GM12878 (cell line): ENCODE measurements around the gene TNFSF11. TPM values are rescaled to one million over a fixed set of nuclear protein-coding genes. Genes with fewer than 3 reads are reported as not detected.

Experiments used
- ASH2L ChIP-seq: fragments of 300-600, 200-600 bp; sonication (generic); IDR thresholded peaks from 2 replicates; pipeline ENCODE4 v1.6.1; 2017; ENCODE audit warnings: low read depth, mild to moderate bottlenecking, borderline replicate concordance
- FOS ChIP-seq: IDR thresholded peaks from 3 replicates; pipeline ENCODE4 v1.6.1; 2011; ENCODE audit warnings: borderline replicate concordance; ENCODE audit not compliant: insufficient read length; ENCODE audit errors: extremely low read depth
- MXI1 ChIP-seq: fragments of 150-350 bp; IDR thresholded peaks from 2 replicates; pipeline ENCODE4 v1.6.1; 2011; ENCODE audit warnings: low read depth, mild to moderate bottlenecking, inconsistent platforms, low read length, improper control_type of control experiment
- RAD51 ChIP-seq: fragments of 450-650 bp; IDR thresholded peaks from 2 replicates; pipeline ENCODE4 v1.6.1; 2016; ENCODE audit warnings: moderate library complexity, mild to moderate bottlenecking, inconsistent platforms
- TCF7 ChIP-seq: IDR thresholded peaks from 2 replicates; pipeline ENCODE4 v1.6.1; 2014; ENCODE audit warnings: antibody characterized with exemption, borderline replicate concordance
- ZNF217 ChIP-seq: fragments of 450-650 bp; IDR thresholded peaks from 2 replicates; pipeline ENCODE4 v1.6.1; 2017; ENCODE audit warnings: antibody characterized with exemption, mild to moderate bottlenecking
- ZNF384 ChIP-seq: IDR thresholded peaks from 2 replicates; pipeline ENCODE4 v1.6.1; 2012; ENCODE audit warnings: low read depth, mild to moderate bottlenecking, low read length, improper control_type of control experiment, borderline replicate concordance
- ZNF622 ChIP-seq: fragments of 450-650 bp; IDR thresholded peaks from 2 replicates; pipeline ENCODE4 v1.6.1; 2017; ENCODE audit warnings: mild to moderate bottlenecking, inconsistent platforms
- polyA plus RNA-seq, 11 experiments: library from polyadenylated mRNA; depleted of rRNA in 4 of 11; unstranded in 6 of 11; stranded (reverse) in 5 of 11; fragments of >200 nt; fragmentation: Nextera tagmentation in 4 of 11; fragmentation: Illumina TruSeq in 1 of 11; extraction: Ambion mirVana in 4 of 11; extraction: Trizol in 1 of 11; gene quantifications; 1 replicate in 1 of 11; 2 replicates in 10 of 11; pipeline versions ENCODE4 v1.2.1 to v1.2.3, GENCODE V29; 2011 to 2016; ENCODE audit warnings: inconsistent platforms in 2 of 11, missing spikeins in 2 of 11, low read depth in 1 of 11
- total RNA-seq, 4 experiments: library from RNA; depleted of rRNA in 3 of 4; stranded (reverse); fragments of >200 nt in 3 of 4; fragmentation: Illumina TruSeq in 1 of 4; extraction: Trizol in 1 of 4; gene quantifications; 2 replicates each; pipeline versions ENCODE4 v1.2.1 to v1.2.3, GENCODE V29; 2013 to 2021
- TF ChIP-seq, protein P1 (sequence below): IDR thresholded peaks from 2 replicates; pipeline ENCODE4 v1.6.1; 2011; ENCODE audit warnings: borderline replicate concordance, low read depth, mild to moderate bottlenecking, moderate library complexity, low read length; ENCODE audit not compliant: insufficient read depth, poor library complexity, severe bottlenecking
- TF ChIP-seq, protein P2 (sequence below): IDR thresholded peaks from 2 replicates; pipeline ENCODE4 v1.6.1; 2012; ENCODE audit warnings: low read depth, low read length, improper control_type of control experiment
- TF ChIP-seq, protein P3 (sequence below): fragments of 450-650 bp; IDR thresholded peaks from 2 replicates; pipeline ENCODE4 v1.6.1; 2017; ENCODE audit warnings: low read depth, mild to moderate bottlenecking, moderate library complexity
- TF ChIP-seq, protein P4 (sequence below): fragments of 450-650 bp; IDR thresholded peaks from 2 replicates; pipeline ENCODE4 v1.6.1; 2018; ENCODE audit warnings: borderline replicate concordance, mild to moderate bottlenecking; ENCODE audit not compliant: partially characterized antibody
- TF ChIP-seq, protein P5 (sequence below): fragments of 450-650 bp; IDR thresholded peaks from 2 replicates; pipeline ENCODE4 v1.6.1; 2018; ENCODE audit warnings: mild to moderate bottlenecking, low read depth, moderate library complexity; ENCODE audit not compliant: partially characterized antibody

Gene TNFSF11
- total and polyA plus RNA-seq, 10 of the 15 experiments (the other 5 are each of a cell fraction or from before 2014, with no cell fraction given): 0.86 to 14.8 (median 10.0) TPM

DNA sequence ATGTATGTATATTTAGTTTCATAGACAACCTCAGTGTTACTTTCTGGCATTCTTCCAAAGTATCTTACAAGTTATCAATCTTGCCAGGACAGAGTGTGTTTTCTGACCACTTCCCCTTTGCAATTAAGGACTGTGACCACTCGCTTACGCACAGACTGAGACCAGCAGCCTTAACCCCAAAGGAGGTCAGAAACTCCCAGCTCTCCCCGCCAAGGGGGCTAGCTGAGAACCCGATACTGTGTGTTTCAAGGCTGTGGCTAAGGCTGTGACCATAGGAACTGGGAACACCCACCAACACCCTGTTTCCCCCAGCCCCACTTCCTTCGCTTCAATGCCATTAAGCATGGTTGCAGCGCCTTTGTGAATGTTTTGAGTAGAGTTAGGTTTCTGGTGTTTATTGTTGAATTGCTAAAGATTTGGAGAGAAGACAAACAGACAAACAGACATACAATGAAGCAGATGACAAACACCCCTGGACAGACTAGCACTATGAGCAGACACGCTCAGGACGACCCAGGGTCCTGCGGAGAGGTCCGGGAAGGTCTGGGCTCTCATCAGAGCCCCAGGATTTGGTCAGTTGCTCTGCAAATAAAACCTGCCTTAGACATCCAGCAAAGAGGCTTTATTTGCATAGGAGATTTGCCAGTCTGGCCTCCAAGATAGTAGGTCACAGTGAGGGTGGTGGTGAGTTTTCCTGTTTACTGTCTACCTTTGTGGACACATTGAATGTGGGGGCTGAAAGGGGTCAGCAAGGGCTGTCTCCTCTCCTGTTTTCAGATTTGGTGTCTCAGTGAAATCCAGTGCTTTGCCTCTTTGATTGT lies 25.0 kb upstream of the TNFSF11 start (continued):
- no peak for TF ChIP-seq ASH2L
- no peak for TF ChIP-seq ZNF622
- TF ChIP-seq FOS: no peak
- TF ChIP-seq RAD51: no peak
- TF ChIP-seq, protein P1, sequence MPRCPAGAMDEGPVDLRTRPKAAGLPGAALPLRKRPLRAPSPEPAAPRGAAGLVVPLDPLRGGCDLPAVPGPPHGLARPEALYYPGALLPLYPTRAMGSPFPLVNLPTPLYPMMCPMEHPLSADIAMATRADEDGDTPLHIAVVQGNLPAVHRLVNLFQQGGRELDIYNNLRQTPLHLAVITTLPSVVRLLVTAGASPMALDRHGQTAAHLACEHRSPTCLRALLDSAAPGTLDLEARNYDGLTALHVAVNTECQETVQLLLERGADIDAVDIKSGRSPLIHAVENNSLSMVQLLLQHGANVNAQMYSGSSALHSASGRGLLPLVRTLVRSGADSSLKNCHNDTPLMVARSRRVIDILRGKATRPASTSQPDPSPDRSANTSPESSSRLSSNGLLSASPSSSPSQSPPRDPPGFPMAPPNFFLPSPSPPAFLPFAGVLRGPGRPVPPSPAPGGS: peak; percentile 68
- TF ChIP-seq ZNF384: no peak
- TF ChIP-seq, protein P2, sequence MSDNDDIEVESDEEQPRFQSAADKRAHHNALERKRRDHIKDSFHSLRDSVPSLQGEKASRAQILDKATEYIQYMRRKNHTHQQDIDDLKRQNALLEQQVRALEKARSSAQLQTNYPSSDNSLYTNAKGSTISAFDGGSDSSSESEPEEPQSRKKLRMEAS: 0 out of 2 replicates have a peak, but pooled peaks have one; percentile 27
- TF ChIP-seq ZNF217: no peak
- no peak; the same call in 1 of the 2 replicates for TF ChIP-seq MXI1
- TF ChIP-seq TCF7: 0 out of 2 replicates have a peak, but pooled peaks have one; percentile 24
- TF ChIP-seq, protein P3, sequence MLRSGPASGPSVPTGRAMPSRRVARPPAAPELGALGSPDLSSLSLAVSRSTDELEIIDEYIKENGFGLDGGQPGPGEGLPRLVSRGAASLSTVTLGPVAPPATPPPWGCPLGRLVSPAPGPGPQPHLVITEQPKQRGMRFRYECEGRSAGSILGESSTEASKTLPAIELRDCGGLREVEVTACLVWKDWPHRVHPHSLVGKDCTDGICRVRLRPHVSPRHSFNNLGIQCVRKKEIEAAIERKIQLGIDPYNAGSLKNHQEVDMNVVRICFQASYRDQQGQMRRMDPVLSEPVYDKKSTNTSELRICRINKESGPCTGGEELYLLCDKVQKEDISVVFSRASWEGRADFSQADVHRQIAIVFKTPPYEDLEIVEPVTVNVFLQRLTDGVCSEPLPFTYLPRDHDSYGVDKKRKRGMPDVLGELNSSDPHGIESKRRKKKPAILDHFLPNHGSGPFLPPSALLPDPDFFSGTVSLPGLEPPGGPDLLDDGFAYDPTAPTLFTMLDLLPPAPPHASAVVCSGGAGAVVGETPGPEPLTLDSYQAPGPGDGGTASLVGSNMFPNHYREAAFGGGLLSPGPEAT: peak; percentile 98
- TF ChIP-seq, protein P4, sequence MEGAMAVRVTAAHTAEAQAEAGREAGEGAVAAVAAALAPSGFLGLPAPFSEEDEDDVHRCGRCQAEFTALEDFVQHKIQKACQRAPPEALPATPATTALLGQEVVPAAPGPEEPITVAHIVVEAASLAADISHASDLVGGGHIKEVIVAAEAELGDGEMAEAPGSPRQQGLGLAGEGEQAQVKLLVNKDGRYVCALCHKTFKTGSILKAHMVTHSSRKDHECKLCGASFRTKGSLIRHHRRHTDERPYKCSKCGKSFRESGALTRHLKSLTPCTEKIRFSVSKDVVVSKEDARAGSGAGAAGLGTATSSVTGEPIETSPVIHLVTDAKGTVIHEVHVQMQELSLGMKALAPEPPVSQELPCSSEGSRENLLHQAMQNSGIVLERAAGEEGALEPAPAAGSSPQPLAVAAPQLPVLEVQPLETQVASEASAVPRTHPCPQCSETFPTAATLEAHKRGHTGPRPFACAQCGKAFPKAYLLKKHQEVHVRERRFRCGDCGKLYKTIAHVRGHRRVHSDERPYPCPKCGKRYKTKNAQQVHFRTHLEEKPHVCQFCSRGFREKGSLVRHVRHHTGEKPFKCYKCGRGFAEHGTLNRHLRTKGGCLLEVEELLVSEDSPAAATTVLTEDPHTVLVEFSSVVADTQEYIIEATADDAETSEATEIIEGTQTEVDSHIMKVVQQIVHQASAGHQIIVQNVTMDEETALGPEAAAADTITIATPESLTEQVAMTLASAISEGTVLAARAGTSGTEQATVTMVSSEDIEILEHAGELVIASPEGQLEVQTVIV: no peak
- TF ChIP-seq, protein P5, sequence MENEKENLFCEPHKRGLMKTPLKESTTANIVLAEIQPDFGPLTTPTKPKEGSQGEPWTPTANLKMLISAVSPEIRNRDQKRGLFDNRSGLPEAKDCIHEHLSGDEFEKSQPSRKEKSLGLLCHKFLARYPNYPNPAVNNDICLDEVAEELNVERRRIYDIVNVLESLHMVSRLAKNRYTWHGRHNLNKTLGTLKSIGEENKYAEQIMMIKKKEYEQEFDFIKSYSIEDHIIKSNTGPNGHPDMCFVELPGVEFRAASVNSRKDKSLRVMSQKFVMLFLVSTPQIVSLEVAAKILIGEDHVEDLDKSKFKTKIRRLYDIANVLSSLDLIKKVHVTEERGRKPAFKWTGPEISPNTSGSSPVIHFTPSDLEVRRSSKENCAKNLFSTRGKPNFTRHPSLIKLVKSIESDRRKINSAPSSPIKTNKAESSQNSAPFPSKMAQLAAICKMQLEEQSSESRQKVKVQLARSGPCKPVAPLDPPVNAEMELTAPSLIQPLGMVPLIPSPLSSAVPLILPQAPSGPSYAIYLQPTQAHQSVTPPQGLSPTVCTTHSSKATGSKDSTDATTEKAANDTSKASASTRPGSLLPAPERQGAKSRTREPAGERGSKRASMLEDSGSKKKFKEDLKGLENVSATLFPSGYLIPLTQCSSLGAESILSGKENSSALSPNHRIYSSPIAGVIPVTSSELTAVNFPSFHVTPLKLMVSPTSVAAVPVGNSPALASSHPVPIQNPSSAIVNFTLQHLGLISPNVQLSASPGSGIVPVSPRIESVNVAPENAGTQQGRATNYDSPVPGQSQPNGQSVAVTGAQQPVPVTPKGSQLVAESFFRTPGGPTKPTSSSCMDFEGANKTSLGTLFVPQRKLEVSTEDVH: peak; percentile 63
